Peyer's patch (tissue), 4 donors: ENCODE data around the gene PRICKLE1.

ENCODE experiments used
- CTCF ChIP-seq, 6 experiments: fragments of 450-650 bp in 4 of 6; fragments of 200-600 bp in 2 of 6; sonication (generic) in 1 of 6; IDR thresholded peaks; one replicate each; pipeline ENCODE4 v1.5.1; 2017 to 2019; ENCODE audit warnings: antibody characterized with exemption in 6 of 6, mild to moderate bottlenecking in 3 of 6, moderate library complexity in 1 of 6
- POLR2A ChIP-seq, 2 donors: fragments of 450-650 bp; IDR thresholded peaks; one replicate each; pipeline ENCODE4 v1.5.1; 2017; ENCODE audit warnings: antibody characterized with exemption in 2 of 2, mild to moderate bottlenecking in 2 of 2, moderate library complexity in 2 of 2

- TF ChIP-seq CTCF (IDR thresholded peaks at IDR 0.05), result no peak
- no peak for TF ChIP-seq POLR2A (IDR thresholded peaks at IDR 0.05)
Measured at GRCh38 chr12:42586268-42586667, 3.3 kb downstream of the PRICKLE1 start.
